Amniotic stem cell (primary cell): Measurements from ENCODE around the gene KRCC1.

ENCODE experiments used
- DNase-seq: peaks from one replicate; lab custom pipeline; 2025; lab: John Stamatoyannopoulos, UW

Gene KRCC1

DNA sequence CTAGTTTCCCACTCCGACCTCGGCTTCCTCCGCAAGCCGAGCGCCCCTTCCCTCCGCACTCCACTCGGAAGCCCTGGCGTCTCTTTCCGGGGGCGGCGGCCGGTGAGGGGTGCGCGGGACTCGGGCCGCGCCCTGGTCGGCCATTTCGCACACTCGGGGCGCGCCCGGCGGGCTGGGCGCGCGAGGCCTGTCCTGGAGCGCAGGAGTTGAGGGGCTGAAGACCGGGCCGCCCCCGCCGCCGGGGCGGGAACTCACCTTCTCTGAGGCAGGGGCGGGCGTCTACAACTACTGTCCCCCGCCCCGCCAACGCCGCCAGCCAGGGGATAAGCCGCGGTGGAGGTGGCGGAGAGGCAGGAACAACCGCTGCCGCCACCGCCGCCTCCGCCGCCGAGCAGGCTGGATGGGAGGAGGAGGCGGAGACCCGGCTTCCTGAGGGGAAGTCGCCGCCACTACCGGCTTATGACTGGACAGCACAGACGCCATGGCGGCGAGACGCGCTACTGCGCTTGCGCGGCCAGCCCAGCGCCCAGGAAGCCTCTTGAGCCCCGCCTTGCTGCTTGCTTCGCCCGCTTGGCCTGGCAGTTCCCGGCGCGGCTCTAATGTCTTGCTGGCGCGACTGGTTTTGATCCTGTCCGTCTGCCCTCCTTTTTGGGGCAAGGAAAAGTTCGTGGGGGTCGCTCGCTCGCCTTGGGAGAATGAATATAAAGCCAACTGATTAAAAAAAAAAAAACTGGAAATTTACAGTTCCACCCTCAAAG lies at the start of gene KRCC1:
KRCC1 (minus strand) TSS at position 413 of the 758 bp plus-strand sequence. CDS start 27,220 bp downstream, outside the sequence.
- peak; percentile 74 for DNase-seq

DNA sequence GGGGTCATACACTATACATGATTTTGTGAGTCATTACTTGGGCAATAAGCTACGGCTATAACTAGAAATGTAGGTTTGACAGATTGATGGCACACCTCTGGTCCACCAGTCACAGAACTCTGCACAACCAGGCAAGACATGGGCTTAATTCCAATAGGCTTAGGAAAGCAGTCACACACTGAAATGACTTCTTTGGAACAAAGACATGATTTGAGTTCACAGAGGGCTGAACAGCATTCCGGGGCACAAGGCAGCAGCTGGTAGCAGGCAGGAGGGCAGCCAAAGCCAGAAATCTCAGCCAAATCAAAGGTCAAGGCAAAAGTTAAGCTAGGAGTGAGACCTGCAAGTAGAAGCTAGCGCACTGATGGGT lies 44.9 kb upstream of the KRCC1 start:
- no peak for DNase-seq

DNA sequence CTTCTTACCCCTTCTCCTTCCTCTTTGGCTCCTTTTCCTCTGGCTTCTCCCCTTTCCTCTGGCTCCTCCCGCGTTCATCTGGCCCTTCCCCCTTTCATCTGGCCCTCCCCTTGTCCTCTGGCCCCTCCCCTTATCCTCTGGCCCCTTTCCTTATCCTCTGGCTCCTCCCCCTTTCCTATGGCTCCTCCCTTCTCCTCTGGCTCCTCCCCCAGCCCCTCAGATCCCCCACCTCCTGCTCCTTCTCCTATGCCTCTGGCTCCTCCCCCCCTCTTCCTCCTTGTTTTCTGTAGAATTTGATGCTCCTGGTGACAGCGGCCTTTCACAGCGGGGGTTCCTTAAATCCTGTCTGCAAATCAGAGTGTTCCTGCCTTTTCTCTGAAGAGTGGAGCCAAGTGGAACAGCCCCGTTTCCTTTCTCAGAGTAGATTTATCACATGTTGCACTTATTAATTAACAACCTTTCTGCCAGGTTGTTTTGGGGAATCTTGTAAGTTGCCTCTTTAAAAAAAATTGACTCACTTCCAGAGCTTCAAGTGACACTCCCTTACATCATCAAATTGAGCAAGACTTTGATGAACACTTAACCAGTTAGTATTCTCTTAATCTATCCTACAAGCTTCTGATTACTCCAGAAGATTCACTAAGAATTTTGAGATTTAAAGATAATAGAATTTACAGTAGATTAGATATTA lies 44.4 kb upstream of the KRCC1 start:
- DNase-seq = no peak

DNA sequence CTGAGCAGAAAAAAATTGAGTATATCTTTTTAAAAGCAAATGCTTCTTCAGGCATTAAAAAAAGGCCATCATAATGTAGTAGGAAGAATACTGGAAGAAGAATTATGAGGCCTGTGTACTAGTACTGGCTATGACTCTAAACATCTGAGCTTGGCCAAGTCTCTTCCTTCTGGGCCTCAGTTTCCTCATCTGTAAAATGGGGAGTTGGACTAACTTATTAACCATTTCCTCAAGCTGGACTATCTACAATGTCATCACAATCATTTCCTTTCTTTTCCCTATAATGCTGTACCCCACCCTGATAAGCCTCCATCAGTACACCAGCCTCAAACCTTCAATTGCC lies 42.9 kb upstream of the KRCC1 start:
- no peak for DNase-seq

DNA sequence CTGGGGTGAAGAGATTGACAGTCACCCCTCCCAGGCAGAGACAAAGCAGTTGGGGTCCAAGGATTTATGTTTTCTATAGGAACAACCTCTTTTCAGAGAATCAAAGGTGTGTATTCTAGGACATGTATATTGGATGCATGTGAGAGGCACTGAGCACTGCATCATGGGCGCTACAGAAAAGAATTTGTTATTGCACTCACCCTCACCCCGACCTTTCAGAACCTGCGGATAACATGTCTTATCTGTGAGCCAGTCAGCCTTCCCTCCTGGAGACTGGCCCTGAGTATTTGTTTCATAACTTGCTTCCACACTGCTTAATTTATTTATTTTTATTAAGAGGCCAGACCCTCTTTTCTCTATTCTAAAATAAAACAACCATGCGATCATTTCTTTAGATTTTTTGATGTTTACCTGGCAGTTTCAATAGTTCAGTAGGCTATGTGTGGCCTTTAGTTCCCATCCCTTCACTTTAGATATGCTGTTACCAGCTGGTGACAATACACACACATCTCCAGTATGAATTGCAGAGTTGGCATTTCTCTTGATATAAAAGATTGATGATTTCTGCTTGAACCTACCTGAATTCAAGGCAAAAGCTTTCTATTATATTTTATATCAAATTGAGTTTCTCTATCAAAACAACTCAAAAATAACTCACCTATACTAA lies 42.4 kb upstream of the KRCC1 start:
- DNase-seq = no peak

DNA sequence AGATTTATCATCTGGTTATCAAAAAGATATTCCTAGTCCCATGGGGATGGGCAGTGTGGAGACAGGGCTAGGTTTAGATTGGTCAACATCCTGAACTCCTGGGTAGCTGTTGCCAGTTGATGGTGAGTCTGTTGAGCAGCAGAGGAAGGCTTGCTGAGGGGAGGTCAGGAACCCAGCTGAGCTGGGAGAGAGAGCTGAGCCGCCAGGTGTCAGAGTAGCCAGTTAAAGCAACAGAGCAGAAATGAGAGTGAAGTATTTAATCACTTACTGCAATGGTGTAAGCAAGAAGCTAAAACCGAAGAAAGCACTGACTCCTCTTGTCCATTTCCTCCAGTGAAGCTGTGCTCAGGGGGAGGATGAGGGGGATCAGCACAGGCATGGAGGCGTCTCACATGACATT lies 41.6 kb upstream of the KRCC1 start:
- DNase-seq = no peak

DNA sequence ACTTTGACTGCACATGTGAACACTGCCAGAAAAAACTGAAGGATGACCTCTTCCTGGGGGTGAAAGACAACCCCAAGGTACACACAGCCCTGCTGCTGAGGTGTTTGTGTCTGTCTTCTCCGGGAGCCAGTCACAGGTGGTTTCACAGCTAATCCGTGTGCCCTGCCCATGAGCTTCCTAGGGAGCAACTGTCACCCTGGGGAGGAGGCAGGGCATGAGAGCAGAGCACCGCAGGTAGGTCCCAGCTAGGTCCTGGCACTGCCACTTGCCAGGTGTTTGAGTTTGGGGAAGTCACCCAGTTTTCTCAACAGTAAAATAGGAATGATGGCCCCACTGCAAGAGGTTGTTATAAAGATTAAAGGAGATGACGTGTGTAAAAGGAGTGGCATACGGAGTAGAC lies 41.1 kb upstream of the KRCC1 start:
- DNase-seq = no peak

DNA sequence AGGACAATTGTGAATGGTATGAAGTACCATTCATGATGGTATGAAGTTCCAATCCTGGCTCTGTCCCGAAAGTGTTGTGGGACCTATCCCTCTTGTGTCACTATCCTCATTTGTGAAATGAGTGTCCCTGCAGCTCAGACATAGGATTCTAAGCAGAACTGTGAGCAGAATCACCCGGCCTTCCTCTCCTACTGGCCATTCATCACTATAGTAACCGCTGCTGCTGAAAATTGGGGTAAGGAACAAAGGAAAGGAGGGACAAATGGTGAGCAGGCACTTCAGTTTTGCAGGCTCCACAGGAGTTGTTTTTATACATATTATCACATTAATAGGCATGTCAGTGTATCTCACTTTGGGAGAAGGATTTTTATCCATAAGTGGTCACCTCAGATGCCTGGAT lies 39.4 kb upstream of the KRCC1 start:
- no peak for DNase-seq

DNA sequence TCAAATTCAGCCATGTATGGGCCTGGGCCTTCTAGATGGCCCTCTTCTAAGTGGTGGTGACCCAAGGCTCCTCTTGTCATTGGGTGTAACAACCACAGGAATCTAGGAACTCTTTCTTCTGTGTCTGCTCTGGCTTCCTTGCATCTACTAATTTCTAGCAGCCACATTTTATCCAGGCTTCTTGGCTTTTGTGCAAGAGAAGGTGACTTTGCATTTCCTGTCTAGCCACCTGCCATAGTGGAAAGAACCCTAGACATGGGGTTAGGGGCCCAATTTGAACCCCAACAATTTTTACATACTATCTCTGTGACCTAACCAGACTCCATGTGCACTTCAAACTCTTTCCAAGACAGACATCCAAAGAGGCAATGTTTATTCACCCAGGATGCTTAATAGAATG lies 37.2 kb upstream of the KRCC1 start:
- DNase-seq = no peak

DNA sequence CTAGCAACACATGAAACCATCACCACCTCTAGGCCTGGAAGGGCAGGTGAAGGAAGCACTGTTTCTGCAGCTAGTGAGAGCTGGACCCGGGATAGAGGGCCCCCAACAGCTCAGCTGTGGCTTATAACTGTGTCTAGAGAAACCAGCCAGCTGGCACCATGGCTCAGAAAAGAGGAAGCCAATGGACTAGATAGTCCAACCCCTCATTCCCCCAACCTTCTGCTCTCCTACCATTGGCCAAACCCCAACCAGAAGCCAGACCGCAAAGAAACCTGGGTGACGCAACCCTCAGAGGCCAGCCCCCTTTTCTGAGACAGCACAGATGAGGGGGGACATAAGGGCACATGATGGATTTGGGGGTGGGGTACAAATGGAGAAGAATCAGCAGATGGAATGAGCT lies 36.4 kb upstream of the KRCC1 start:
- DNase-seq = no peak

DNA sequence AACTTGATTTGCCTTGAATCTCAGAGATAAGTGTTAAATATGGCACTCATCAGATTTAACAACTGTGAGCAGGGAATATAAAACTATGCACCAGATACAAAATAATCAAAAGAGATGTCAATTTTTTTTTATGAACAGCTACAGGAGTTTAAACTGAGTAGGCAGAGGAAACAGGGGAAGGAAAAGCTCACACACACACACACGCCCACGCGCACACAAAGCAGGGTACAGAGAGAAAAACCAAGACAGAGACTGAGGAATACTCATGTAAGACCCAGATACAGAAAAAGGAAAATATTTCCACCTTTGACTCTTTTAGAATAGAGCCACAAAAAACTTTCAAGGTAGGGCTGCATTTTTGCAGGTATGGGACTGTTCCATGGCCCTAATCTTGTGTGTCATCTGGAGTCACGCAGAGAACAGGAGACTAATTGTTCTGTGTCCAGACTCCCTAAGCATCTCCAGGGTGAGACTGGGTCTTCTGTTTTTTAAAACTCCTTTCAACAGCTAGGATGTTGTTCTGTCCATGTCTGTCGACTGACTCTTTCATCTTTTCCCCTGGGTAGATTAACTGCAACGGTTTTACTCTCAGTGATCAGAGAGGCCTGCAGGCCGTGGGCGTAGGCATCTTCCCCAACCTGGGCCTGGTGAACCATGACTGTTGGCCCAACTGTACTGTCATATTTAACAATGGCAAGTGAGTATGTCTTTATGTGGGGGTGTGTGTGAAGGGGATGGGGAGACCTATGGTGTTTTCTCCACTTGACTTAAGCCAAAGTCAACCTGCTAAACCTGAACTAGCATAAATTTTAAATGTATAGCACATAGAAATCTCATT lies 35.1 kb upstream of the KRCC1 start:
- no peak for DNase-seq

DNA sequence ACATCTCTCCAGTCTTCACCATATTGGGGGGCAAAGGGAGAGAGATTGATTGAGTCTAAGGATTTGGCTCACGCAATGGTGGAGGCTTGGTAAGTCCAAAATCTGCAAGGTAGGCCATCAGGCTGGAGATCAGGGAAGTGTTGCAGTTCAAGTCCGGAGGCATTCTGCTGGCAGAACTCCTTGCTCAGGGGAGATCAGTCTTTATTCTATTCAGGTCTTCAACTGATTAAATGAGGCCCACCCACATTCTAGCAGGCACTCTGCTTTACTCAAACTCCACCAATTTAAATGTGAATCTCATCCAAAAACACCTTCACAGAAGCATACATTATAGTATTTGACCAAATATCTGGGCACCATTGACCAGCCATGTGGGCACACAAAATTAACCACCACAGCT lies 33.4 kb upstream of the KRCC1 start:
- no peak for DNase-seq

DNA sequence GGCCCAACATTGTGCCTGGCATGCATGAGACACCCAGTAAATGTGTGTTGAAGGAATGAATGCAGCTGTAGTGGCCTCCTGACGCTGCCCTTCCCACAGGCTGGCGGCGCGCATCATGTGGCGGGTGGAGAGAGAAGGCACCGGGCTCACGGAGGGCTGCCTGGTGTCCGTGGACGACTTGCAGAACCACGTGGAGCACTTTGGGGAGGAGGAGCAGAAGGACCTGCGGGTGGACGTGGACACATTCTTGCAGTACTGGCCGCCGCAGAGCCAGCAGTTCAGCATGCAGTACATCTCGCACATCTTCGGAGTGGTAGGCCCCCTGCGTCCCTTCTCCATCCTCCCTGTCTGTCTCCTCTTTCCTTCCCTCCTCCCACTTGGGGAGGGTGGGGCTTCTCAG lies 32.2 kb upstream of the KRCC1 start:
- DNase-seq = no peak

DNA sequence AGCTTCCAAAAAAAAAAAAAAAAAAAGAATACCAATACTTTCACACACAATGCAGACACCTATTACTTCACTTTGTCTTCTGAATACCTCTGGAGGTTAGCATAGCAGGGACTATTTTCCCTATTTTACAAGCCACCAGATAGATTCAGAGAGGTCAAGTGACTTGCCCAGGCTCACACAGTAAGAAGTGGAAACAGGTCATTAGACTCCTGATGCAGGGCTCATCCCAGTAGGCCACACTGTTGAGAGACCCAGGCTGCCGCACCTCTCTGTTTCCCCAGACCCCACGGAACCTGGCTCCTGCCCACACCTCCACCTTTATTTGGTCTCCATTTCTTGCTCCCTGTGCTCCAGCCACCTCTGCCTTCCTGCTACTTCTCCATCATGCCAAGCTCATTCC lies 31.5 kb upstream of the KRCC1 start:
- DNase-seq = no peak

DNA sequence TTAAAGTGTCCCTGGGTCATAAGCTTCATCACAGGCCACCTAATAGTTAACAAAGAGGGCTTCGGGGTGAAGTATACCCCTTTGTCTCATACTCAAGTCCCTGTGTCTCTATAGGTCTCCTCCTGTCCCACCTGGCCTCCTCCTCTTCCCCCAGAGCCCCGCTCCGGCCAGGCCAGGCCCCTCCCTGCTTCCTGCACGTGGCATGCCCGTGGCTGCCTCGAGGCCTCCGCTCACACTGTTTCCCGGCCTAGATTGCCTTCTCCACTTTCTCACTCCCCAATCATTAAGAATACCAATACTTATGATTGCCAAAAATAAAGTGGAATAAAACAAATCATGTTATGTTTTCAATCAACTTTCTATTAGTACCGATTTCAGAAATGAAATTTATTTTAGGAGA lies 30.8 kb upstream of the KRCC1 start:
- DNase-seq = no peak

DNA sequence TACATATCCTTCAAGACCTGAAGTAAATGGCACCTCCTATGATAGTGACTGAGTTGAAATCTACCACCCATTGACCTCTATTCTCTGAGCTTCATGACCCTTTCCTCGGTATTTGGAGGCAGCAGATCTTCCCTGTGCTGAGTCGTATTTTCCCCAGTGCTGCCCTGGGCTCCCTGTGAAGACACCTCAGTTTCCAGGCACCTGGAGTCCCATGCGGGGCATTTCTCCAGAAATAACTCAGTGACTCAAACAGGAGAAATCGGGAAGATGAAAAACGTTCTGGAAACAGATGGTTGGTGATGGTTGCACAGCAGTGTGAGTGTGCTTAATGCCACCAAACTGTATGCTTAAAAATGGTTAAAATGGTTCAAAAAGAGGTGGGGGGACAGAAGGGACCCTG lies 30.0 kb upstream of the KRCC1 start:
- DNase-seq = no peak

DNA sequence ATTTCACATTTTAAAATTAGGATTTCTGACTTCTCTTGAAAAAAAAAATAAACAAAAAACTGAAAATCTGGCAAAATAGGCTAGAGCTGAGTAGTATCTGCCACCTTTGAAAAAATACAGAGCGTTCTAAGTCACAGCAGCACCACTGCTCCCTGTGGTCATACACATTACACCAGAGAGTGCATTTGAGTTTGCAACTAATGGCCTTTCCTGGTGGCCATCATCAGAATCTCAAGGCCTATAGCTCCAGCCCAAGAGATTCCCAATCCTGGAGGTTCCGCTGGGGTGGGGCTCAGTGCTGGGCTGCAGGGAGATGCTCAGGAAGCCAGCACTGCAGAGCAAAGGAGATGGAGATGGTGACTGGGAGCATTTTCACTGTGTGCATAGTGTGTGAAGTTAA lies 29.5 kb upstream of the KRCC1 start:
- no peak for DNase-seq

DNA sequence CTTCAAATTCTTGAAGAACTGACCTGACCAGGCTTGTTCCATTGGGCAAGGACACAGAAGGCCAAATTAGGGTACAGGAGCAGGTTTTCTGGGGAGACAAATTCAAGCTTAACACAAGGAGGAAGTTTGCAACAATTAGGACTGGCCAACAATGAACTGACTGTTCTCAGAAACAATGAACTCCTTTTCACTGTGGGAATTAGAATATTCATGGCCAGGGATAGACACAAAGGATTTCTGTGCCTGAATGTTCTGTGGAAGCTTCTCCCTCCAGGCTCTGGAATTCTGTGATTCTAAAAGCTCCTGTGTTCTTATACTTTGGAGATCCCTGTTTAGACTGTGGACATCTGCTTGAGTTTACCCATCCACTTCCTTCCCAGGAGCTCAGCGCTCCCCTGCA lies 27.2 kb upstream of the KRCC1 start:
- DNase-seq = no peak

DNA sequence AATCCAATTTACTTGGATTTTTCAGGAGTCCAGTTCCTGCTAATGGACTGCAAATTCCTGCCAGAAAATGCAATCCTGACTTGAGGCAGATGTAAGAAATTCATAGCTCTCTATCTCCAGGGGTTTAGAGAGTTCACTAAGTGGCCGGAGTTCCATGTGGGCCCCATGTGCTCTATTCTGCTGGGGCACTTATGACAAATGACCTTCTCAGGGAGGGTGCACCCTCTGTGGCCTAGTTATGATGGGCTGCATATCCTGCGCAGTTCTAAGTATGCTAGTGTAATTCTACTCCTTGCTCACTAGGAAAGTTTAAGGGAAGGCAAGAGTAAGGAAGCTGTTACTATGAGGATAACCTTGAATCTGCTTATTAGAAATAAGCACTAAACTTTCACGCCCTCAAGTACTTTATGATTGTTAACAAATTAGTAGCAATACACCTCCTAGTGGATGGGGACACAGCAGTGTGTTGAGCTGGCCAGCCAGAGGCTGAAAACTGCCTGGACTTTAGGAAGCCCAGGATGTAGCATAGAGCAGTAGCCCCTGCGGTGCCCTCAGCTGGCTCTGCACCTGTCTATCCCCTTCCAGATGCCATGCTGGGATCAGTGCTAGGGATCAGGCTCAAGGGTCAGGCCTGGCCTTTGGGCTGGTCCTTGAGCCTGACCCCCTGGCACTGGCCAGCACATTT lies 26.5 kb upstream of the KRCC1 start:
- no peak for DNase-seq

DNA sequence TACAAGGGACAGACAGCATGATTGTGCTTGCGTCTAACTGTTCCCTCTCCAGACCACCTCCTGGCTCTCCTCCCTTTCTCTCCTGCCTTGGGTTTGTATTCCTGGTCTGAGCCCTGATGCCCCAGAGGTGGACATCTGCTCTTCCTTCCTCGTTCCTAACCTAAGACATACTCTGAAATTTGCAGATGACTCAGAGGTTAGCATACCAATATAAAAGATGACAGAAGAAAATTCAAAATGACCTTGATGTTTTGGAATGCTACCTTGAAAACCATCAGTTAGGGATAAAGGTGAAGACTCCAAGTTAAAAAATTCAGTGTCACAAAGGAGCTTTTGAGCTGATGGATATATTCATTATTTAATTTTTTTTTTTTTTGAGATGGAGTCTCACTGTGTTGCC lies 25.0 kb upstream of the KRCC1 start:
- no peak for DNase-seq

DNA sequence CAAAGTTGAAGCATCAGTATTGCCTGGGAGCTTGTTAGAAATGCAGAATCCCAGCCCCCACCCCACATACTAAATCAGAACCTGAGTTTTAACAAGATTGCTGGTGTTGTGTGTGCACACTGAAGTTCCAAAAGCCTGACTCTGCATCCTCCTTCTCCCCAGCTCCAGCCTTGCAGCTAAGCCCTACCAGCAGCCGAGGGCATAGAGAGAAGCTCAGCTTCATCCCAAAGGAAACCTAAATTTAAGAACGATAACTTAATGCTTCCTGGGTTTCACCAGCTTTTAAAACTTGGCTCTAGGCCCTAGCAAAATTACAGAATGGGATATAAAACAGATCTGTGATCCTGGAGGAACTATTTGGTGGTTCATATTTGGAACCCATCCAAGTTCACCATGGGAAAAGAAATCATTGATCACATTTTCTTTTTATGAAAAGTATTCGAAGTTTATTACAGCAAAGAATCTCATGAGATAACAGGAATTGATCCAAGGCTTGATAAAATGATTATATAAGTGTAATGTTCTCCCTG lies 23.1 kb upstream of the KRCC1 start:
- no peak for DNase-seq

DNA sequence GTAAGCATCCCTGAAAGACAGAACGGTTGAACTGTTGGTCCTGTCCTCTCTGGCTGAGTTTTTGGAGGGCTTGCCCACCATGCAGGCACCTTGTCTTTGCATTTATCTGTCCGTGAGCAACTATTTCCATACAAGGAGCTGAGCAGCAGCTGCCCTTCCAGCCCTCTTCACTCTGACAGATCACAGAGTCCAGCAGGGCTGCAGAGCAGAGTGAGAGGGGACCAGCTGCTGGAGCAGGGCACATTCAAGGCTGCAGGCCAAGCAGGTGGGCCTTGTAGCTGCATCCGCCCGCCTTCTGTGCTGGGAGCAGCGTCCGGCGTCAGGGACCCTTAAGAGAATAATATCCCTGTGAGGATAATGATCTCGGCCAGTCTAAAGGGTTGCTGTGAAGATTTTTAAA lies 21.5 kb upstream of the KRCC1 start:
- no peak for DNase-seq
